ENCODE data around the gene USP17L24.
"Not testable (repeated sequence)": the region's sequence is repeated elsewhere in the genome, so short reads cannot be mapped to it uniquely, and the experiment has no call there.

Gene USP17L24, protein sequence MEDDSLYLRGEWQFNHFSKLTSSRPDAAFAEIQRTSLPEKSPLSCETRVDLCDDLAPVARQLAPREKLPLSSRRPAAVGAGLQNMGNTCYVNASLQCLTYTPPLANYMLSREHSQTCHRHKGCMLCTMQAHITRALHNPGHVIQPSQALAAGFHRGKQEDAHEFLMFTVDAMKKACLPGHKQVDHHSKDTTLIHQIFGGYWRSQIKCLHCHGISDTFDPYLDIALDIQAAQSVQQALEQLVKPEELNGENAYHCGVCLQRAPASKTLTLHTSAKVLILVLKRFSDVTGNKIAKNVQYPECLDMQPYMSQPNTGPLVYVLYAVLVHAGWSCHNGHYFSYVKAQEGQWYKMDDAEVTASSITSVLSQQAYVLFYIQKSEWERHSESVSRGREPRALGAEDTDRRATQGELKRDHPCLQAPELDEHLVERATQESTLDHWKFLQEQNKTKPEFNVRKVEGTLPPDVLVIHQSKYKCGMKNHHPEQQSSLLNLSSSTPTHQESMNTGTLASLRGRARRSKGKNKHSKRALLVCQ

DNA sequence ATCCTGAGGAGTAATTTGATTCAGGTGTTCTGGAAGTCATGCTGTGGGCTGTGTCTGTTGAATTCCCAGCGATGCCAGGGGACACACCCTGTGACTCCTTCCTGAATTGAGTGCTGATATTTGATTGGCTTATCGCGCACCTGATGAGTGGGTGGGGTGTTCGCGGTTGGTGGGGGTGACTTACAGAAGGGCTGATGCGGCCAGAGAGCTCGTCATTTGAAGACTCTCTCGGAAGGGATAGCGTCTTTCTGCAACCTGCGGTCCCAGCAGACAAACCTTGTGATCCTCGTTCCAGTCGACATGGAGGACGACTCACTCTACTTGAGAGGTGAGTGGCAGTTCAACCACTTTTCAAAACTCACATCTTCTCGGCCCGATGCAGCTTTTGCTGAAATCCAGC, at the start of gene USP17L24:
Gene USP17L24, plus strand, starts transcription at position 301 of the 400 bp plus-strand sequence. Its CDS starts 0 bp downstream, at position 301.
- not testable (repeated sequence) for DNase-seq

DNA sequence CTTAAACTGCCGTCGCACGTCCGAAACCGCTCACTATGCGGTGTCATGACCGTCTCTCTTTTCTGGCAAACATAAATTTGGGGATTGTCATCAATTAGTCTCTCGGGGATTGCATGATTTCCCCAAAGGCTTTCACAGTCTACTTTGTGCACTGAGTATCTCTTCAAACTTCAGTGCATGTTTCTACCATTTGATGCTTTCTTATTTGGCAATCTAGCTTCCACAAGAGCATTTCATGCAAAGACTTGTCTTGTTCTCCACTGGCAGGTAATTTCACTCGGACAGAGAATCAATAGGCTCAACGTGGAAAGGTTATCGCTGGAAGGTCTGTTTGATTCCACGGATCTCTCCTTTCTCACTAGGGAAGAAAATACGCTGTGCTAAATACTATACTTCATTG, 774 bp upstream of the USP17L24 start:
- not testable (repeated sequence) for DNase-seq

DNA sequence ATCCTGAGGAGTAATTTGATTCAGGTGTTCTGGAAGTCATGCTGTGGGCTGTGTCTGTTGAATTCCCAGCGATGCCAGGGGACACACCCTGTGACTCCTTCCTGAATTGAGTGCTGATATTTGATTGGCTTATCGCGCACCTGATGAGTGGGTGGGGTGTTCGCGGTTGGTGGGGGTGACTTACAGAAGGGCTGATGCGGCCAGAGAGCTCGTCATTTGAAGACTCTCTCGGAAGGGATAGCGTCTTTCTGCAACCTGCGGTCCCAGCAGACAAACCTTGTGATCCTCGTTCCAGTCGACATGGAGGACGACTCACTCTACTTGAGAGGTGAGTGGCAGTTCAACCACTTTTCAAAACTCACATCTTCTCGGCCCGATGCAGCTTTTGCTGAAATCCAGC, 4.6 kb downstream of the USP17L24 start, which contains the start of gene USP17L25:
Gene USP17L25, plus strand, starts transcription at position 301 of the 400 bp plus-strand sequence. Its CDS starts 0 bp downstream, at position 301.
- DNase-seq = not testable (repeated sequence)

DNA sequence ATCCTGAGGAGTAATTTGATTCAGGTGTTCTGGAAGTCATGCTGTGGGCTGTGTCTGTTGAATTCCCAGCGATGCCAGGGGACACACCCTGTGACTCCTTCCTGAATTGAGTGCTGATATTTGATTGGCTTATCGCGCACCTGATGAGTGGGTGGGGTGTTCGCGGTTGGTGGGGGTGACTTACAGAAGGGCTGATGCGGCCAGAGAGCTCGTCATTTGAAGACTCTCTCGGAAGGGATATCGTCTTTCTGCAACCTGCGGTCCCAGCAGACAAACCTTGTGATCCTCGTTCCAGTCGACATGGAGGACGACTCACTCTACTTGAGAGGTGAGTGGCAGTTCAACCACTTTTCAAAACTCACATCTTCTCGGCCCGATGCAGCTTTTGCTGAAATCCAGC, 9.4 kb downstream of the USP17L24 start, which contains the start of gene USP17L26:
Gene USP17L26, plus strand, starts transcription at position 301 of the 400 bp plus-strand sequence. Its CDS starts 0 bp downstream, at position 301.
- not testable (repeated sequence) for DNase-seq

DNA sequence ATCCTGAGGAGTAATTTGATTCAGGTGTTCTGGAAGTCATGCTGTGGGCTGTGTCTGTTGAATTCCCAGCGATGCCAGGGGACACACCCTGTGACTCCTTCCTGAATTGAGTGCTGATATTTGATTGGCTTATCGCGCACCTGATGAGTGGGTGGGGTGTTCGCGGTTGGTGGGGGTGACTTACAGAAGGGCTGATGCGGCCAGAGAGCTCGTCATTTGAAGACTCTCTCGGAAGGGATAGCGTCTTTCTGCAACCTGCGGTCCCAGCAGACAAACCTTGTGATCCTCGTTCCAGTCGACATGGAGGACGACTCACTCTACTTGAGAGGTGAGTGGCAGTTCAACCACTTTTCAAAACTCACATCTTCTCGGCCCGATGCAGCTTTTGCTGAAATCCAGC, 14.1 kb downstream of the USP17L24 start, which contains the start of gene USP17L5:
Gene USP17L5, plus strand, starts transcription at position 301 of the 400 bp plus-strand sequence. Its CDS starts 0 bp downstream, at position 301.
- DNase-seq = not testable (repeated sequence)

DNA sequence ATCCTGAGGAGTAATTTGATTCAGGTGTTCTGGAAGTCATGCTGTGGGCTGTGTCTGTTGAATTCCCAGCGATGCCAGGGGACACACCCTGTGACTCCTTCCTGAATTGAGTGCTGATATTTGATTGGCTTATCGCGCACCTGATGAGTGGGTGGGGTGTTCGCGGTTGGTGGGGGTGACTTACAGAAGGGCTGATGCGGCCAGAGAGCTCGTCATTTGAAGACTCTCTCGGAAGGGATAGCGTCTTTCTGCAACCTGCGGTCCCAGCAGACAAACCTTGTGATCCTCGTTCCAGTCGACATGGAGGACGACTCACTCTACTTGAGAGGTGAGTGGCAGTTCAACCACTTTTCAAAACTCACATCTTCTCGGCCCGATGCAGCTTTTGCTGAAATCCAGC, 18.9 kb downstream of the USP17L24 start, which contains the start of gene USP17L27:
Gene USP17L27, plus strand, starts transcription at position 301 of the 400 bp plus-strand sequence. Its CDS starts 0 bp downstream, at position 301.
- DNase-seq = not testable (repeated sequence)

DNA sequence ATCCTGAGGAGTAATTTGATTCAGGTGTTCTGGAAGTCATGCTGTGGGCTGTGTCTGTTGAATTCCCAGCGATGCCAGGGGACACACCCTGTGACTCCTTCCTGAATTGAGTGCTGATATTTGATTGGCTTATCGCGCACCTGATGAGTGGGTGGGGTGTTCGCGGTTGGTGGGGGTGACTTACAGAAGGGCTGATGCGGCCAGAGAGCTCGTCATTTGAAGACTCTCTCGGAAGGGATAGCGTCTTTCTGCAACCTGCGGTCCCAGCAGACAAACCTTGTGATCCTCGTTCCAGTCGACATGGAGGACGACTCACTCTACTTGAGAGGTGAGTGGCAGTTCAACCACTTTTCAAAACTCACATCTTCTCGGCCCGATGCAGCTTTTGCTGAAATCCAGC, 23.6 kb downstream of the USP17L24 start, which contains the start of gene USP17L28:
Gene USP17L28, plus strand, starts transcription at position 301 of the 400 bp plus-strand sequence. Its CDS starts 0 bp downstream, at position 301.
- DNase-seq = not testable (repeated sequence)

DNA sequence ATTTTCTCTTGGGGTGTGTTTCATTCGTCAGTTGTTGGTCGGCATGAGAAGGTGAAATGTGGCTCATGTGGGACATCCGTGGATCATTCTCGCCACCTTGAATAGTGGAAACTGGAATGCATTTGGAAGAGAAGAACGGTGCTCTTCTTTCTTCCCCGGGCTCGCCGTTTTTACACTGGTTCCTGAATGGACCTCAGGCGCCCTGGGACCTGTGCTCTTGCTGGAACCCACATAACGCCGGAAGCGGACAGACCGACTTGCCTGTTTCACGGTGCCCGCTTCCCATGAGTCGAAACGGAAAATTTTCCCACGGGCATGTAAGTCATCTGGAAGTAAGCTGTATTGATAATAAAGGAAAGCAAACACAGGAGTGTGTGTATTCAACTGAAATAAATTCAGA, 25.9 kb downstream of the USP17L24 start:
- DNase-seq = not testable (repeated sequence)

DNA sequence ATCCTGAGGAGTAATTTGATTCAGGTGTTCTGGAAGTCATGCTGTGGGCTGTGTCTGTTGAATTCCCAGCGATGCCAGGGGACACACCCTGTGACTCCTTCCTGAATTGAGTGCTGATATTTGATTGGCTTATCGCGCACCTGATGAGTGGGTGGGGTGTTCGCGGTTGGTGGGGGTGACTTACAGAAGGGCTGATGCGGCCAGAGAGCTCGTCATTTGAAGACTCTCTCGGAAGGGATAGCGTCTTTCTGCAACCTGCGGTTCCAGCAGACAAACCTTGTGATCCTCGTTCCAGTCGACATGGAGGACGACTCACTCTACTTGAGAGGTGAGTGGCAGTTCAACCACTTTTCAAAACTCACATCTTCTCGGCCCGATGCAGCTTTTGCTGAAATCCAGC, 28.4 kb downstream of the USP17L24 start, which contains the start of gene USP17L29:
Gene USP17L29, plus strand, starts transcription at position 301 of the 400 bp plus-strand sequence. Its CDS starts 0 bp downstream, at position 301.
- DNase-seq = not testable (repeated sequence)

DNA sequence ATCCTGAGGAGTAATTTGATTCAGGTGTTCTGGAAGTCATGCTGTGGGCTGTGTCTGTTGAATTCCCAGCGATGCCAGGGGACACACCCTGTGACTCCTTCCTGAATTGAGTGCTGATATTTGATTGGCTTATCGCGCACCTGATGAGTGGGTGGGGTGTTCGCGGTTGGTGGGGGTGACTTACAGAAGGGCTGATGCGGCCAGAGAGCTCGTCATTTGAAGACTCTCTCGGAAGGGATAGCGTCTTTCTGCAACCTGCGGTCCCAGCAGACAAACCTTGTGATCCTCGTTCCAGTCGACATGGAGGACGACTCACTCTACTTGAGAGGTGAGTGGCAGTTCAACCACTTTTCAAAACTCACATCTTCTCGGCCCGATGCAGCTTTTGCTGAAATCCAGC, 37.9 kb downstream of the USP17L24 start, which contains the start of gene USP17L30:
Gene USP17L30, plus strand, starts transcription at position 301 of the 400 bp plus-strand sequence. Its CDS starts 0 bp downstream, at position 301.
- not testable (repeated sequence) for DNase-seq

Measured in NCI-H1930 (cell line).